TTC549 (cell line): ENCODE data around the gene SPPL2A.
"Not testable (repeated sequence)": the region's sequence is repeated elsewhere in the genome, so short reads cannot be mapped to it uniquely, and the experiment has no call there.

ENCODE experiments used
- FAIRE-seq: peaks from 2 replicates; lab custom pipeline; 2012; peaks lifted over from hg19 to GRCh38; lab: Jason Lieb, UNC

SPPL2A gene

DNA sequence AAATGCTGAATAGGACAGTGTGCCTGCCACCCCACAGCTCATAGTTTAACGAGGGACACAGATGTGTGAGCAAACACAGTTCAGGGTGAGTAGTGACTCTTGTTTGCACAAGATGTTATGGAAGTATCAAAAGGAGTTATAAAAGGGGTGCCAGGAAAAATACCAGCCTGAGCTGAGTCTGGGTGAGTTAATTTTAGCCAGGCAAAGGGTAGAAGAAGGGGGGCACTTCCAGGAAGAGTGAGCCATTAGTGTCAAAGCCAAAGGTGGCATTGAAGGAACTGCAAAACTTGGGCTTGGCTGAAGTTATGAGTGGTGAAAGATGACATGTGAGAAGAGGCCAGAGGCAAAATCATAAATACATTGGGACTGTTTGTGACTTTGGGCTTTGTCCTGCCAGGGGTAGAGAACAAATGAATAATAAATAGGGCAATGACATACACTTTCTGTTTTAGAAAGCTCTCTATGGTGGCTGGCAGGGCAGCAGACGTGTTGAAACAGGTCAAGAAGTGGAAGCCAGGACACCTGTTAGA, 1.9 kb upstream of the SPPL2A start:
- no peak for FAIRE-seq

GRCh38 chr15:50764461-50765194, 878 bp downstream of the SPPL2A start:
- FAIRE-seq, result no peak

DNA sequence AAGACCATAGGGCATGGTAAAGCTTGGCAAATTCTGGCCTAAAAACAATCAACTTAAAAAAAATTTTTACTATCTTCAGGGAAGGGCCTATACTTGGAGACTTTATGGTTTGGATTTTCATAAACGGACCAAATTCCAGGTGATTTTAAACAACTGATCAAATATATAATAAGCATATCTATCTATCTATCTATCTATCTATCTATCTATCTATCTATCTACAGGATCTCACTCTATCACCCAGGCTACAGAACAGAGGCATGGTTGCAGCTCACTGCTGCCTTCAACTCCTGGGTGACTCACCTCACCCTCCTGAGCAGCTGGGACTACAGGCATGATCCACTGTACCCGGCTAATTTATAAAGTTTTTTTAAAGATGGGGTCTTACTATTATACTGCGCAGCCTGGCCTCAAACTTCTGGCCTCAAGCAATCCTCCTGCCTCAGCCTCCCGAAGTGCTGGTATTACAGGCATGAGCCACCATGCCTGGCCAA, 6.7 kb downstream of the SPPL2A start:
- no peak for FAIRE-seq

- FAIRE-seq, result no peak
Measured at GRCh38 chr15:50753463-50753862, 12.0 kb downstream of the SPPL2A start.

GRCh38 chr15:50751394-50751793, 14.1 kb downstream of the SPPL2A start:
- FAIRE-seq, result no peak

- FAIRE-seq, result no peak
Measured at GRCh38 chr15:50750227-50750705, 15.2 kb downstream of the SPPL2A start.

DNA sequence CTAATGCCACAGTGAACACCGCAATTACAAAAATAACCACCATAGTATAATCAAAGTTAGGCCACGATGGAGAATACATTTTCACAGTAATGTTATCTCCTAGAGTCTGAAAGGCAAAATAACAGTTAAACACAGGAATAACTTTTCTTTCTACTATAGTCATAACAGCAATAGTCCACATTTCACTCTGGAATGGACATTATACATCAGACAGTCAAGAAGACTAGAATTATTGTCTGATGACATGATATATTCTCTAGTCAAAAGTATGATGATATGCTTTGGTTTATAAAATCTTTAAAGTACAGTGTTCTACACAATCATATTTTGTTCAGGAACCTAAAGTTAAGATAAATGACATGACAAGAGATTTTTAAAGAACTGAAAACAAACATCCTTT, 18.0 kb downstream of the SPPL2A start:
- no peak for FAIRE-seq

DNA sequence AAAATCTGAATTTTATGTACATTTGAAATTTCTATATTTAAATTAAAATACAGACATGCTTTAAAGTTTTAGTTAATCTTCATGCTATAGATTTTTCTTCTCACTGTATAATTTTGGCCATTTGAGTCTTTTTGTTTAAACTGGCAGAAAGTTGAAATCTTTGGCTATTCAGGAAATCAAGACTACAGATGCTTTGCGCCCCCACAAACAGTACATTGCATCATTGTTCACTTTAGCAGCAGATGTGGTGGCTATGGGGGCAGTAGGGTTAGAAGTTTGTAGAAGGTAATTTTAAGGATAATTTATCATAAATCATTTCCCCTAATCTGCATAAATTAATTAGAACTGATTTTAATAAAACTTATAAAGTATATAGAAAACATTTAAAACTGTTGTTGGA, 20.9 kb downstream of the SPPL2A start:
- FAIRE-seq, result no peak

DNA sequence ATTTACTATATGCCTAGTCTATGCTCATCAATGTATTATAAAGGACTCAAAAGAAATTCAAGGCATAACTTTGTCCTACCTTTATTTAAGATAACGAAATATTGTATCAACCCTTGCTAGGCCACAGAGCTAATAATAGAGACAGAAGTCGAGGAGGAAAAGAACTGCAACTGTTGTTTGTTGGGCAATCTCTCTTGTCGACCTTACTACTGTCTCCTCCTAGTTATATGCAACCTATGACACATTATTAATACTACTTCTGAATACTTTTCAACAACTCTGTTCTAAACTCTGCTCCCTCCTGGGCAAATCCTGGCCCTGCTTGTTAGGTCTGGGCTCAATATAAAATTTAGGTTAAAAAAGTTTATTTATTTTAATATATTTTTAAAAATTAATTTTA, 24.6 kb downstream of the SPPL2A start:
- FAIRE-seq, result no peak

DNA sequence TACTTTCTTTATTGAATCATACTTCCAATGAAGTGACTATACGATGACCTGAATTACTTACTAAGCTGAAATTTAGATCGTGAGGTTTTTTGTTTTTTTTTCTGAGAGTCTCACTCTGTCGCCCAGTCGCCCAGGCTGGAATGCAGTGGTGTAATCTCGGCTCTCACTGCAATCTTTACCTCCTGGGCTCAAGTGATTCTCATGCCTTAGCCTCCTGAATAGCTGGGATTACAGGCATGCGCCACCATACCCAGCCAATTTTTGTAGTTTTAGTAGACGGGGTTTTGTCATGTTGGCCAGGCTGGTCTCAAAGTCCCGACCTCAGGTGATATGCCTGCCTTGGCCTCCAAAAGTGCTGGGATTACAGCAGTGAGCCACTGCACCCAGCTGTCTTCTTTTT, 28.7 kb downstream of the SPPL2A start:
- FAIRE-seq, result no peak

DNA sequence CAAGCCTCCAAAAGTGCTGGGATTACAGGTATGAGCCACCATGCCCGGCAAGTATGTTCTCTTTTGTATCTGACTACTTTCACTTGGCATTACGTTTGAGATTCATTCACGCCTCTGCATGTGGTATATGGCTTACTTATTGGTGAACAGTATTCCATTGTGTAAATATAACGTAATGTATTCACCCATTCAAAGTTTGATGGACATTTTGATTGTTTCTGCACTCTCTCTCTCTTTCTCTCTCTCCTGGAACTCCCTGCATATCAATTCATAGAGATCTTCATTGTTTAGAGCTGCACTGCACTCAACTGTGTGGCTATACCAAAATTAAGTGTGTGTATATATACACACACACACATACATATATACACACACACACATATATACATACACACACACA, 30.4 kb downstream of the SPPL2A start:
- no peak for FAIRE-seq

GRCh38 chr15:50726315-50726714, 39.2 kb downstream of the SPPL2A start:
- no peak for FAIRE-seq

GRCh38 chr15:50718700-50719125, 46.8 kb downstream of the SPPL2A start:
- FAIRE-seq, result no peak

GRCh38 chr15:50712018-50712417, 53.5 kb downstream of the SPPL2A start:
- FAIRE-seq, result no peak

GRCh38 chr15:50710585-50710984, 54.9 kb downstream of the SPPL2A start:
- no peak for FAIRE-seq

GRCh38 chr15:50707878-50708427, 57.6 kb downstream of the SPPL2A start:
- FAIRE-seq, result no peak

- no peak for FAIRE-seq
Measured at GRCh38 chr15:50702762-50703334, 62.7 kb downstream of the SPPL2A start.

- no peak for FAIRE-seq
Measured at GRCh38 chr15:50698101-50698500, 67.4 kb downstream of the SPPL2A start.

- no peak for FAIRE-seq
Measured at GRCh38 chr15:50697109-50697797, 68.3 kb downstream of the SPPL2A start.

DNA sequence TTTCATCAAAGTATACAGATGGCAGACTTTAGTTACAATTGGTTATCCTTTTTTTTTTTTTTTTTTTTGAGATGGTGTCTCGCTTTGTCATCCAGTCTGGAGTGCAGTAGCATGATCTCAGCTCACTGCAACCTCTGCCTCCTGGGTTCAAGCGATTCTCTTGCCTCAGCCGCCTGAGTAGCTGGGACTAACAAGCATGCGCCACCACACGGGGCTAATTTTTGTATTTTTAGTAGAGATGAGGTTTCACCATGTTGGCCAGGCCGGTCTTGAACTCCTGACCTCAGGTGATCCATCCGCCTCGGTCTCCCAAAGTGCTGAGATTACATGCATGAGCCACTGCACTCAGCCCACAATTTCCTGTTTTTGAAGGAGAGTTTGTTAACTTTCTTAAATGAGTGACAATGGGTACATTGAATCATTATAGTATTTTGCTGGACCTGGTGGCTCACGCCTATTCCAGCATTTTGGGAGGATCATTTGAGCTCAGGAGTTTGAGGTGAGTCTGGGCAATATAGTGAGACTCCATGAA, 70.8 kb downstream of the SPPL2A start:
- not testable (repeated sequence) for FAIRE-seq

DNA sequence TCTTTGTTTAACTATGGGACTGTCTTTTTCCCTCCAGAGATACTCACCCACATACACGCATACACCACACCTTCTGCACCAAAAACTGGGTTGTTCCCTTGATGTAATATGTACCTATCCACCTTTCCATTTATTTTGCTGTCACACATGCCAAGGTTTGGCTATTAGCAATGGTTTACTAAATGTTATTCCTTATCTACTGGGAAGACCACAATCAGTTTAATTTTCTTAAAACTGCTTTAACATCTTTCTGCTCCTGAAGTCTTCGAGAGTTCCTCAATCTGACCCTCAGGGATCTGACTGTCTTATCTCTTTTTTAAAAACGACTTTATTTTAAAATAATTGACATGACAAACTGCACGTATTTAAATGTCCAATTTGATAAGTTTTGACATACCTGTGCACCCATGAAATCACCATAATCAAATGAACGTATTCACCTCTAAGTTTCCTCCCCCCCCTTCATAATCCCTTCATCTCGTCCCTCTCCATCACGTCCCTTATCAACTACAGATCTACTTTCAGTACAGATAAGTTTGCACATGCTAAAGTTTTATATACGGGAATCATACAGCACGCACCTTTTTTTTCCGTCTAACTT, 78.1 kb downstream of the SPPL2A start:
- no peak for FAIRE-seq
